AG04449 (cell line): ENCODE results near the gene KRT78.

Source experiments
- CTCF ChIA-PET: fragments of 350-600 bp; formaldehyde crosslinking; extraction: SDS; loops from one replicate; lab custom pipeline; 2021; ENCODE audit warnings: antibody characterized with exemption; lab: Yijun Ruan, JAX
- POLR2A ChIA-PET: fragments of 400-600, 350-600 bp; formaldehyde crosslinking; extraction: SDS; loops from one replicate; lab custom pipeline; 2020; ENCODE audit warnings: antibody characterized with exemption, inconsistent platforms; lab: Yijun Ruan, JAX
- DNase-seq: peaks from one replicate; pipeline ENCODE4 v3.0.0-alpha.2; 2010; ENCODE audit warnings: low read depth, low spot score
- H3K4me3 ChIP-seq: 2 replicates; pipeline ENCODE4 v1.5.1; 2011; ENCODE audit warnings: low read depth, mild to moderate bottlenecking, control low read depth, low read length
- TF ChIP-seq, protein P1 (sequence below): IDR thresholded peaks from one replicate; pipeline ENCODE4 v1.5.1; 2011; ENCODE audit warnings: mild to moderate bottlenecking, moderate library complexity, low read length, control low read depth, inconsistent platforms; ENCODE audit not compliant: insufficient read depth; ENCODE audit errors: missing control alignments

The KRT78 gene

GRCh38 chr12:52811191-52812072, 37.4 kb downstream of the KRT78 start:
- no peak overlapping the region for H3K4me3 ChIP-seq
- ChIA-PET POLR2A (no interaction called here), CTCF (no interaction called here)
- no peak for DNase-seq
- TF ChIP-seq, protein P1, sequence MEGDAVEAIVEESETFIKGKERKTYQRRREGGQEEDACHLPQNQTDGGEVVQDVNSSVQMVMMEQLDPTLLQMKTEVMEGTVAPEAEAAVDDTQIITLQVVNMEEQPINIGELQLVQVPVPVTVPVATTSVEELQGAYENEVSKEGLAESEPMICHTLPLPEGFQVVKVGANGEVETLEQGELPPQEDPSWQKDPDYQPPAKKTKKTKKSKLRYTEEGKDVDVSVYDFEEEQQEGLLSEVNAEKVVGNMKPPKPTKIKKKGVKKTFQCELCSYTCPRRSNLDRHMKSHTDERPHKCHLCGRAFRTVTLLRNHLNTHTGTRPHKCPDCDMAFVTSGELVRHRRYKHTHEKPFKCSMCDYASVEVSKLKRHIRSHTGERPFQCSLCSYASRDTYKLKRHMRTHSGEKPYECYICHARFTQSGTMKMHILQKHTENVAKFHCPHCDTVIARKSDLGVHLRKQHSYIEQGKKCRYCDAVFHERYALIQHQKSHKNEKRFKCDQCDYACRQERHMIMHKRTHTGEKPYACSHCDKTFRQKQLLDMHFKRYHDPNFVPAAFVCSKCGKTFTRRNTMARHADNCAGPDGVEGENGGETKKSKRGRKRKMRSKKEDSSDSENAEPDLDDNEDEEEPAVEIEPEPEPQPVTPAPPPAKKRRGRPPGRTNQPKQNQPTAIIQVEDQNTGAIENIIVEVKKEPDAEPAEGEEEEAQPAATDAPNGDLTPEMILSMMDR, result no peak

DNA sequence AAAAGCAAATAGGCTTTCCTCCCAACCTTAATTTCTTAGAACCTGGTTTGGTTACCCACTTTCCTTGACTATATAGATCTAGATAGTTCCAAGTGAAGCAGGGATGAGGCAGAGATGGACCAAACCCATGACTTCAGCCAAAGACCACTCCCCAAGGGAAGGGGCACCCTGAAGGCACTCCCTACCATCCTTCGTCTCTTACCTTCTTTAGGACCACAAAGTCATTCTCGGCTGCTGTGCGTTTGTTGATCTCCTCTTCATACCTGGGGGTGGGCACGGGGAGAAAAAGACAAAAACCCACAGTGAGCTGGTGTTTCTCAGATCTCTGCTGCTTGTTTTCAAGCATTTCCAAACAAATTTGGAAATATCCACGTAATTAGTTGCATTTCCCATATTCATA, 38.2 kb downstream of the KRT78 start:
- H3K4me3 ChIP-seq, result no peak overlapping the region
- ChIA-PET CTCF (no interaction called here), POLR2A (no interaction called here)
- no peak for DNase-seq
- TF ChIP-seq, protein P1, result no peak

DNA sequence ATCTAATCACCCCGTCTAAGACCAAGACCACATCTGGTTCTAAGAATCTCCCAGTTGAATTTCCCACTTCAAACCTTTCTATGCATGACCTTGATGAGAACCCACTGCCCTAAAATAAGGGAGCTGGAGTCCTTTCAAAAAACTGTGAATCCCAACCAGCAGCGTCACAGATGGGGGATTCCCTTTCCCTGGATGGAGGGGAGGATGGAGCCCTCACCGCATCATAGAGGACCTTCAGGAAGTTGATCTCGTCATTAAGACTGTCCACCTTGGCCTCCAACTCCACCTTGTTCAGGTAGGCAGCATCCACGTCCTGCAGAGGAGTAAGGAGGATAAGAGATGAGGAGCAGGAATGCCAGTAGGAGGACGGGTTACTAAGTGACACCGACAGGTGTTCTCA, 39.6 kb downstream of the KRT78 start:
- CTCF ChIA-PET, result no interaction called here
- DNase-seq, result no peak
- POLR2A ChIA-PET, result no interaction called here
- H3K4me3 ChIP-seq, result no peak overlapping the region
- TF ChIP-seq, protein P1, result no peak

DNA sequence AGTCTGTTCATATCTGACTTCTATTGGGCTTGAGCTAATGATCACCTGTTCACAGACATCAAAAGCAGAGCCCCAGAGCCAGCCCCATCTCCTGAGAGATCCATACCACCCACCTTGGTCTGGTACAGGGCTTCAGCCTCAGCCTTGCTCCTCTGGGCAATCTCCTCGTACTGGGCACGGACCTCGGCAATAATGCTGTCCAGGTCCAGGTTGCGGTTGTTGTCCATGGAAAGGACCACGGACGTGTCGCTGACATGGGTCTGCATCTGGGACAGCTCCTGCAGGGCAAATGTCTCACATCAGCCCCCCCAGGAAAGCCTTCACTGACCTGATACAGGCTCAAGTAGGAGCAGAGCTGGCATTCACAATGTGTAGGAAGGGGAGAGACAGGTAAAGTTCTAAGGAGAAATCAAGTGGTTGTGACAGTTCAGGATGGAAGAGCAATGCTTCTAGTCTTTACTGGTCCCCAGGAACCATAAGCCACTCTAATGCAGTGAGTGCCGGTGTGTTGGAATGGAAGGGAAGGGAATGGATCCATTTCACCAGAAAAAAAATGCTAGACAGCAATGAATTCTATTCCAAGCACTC, 40.1 kb downstream of the KRT78 start:
- CTCF ChIA-PET, result interaction anchor here (1.2 kb wide), 1 partner anchor 77 kb away, joined by 3 read pairs; no protein-coding TSS in a partner anchor
- H3K4me3 ChIP-seq, result no peak overlapping the region
- no peak for DNase-seq
- POLR2A ChIA-PET, result no interaction called here
- TF ChIP-seq, protein P1, result no peak

GRCh38 chr12:52807544-52808470, 41.0 kb downstream of the KRT78 start:
- TF ChIP-seq, protein P1, result no peak
- no peak overlapping the region for H3K4me3 ChIP-seq
- CTCF ChIA-PET, result interaction anchor here (1.2 kb wide), 1 partner anchor 77 kb away, joined by 3 read pairs; no protein-coding TSS in a partner anchor
- POLR2A ChIA-PET, result no interaction called here
- DNase-seq, result no peak
